ENCODE measurements around the gene TMEM247. TPM values are rescaled to one million over a fixed set of nuclear protein-coding genes. Genes with fewer than 3 reads are reported as not detected.
"Not testable (repeated sequence)": the region's sequence is repeated elsewhere in the genome, so short reads cannot be mapped to it uniquely, and the experiment has no call there.

The TMEM247 gene
- total RNA-seq, 1 donor from 2014 or later: not detected

DNA sequence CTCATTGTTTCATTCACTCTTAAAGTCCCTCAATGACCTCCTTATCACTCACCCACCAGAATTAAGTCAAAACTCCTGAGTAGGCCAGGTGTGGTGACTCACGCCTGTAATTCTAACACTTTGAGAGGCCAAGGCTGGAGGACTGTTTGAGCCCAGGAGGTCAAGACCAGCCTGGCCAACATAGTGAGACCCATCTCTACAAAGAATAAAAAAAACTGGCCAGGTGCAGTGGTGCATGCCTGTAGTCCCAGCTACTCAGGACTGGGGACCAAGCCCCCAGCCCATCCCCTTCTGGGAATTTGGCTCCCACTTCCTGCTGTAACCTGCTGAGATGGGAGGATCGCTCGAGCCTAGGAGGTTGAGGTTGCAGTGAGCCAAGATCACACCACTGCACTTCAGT, 28.9 kb downstream of the TMEM247 start:
- ATAC-seq: no peak
- no peak for DNase-seq (ENCODE audit: low spot score)

DNA sequence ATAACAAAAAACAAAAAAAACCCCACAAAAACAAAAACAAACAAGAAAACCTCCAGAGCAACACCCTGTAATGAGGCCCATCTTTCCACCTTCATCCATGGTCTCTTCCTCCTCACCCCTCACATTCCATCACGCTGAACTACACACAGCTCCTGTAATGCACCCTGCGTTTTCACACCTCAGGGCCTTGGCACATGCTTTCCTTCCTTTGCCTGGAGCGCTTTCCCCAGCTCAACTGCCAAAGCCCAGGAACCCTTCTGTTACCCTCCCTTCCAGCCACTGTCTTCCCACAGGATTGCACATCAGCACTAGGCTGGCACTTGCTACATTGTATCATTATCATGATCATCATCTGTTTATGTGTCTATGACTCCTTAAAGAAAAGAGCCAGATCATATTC, 29.4 kb downstream of the TMEM247 start:
- no peak for DNase-seq (ENCODE audit: low spot score)
- no peak for ATAC-seq

DNA sequence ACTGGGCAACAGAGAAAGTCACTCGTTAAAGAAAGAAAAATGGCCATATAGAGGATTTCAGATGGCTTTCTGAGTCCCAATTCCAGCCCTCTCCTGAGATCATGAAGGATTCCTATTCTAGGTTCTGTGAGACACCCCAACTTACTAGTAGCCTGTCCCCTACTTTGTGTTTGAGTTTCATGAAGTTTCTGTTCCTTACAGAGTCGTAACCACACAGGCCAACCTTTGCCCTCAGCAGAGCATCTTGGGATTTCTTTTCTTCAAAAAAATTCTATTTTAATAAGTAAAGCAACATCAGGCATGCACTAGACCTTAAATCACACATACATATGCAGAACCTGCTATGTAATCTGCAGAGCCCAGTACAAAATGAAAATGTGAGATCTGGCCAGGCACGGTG, 30.4 kb downstream of the TMEM247 start:
- DNase-seq (ENCODE audit: low spot score): no peak
- ATAC-seq: no peak

DNA sequence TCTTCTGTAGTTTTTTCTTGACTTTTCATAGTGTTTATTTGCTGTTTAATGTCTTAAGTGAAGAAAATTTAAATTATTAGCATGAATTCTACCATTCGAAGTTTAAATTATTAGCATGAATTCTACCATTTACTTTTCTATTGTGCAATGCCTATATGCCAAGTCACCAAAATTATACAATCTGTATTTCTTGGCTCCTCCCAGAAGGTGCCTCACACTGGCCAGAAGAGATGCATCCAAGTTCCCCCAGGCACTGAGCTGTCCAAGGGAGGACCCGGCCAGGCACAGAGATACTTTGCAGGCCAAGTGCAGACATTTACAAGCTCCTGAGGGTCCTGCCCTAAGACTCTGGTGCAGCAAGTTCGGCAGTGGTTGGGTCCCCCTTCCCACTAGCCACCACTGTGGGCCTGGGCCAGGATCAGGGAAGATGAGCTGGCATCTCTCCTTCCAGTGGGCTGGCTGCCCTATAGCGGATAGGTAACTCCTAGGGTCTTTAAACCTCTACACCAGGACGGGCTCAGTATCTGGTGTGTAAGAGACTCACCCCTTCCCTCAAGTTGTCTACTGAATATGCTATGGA, 31.3 kb downstream of the TMEM247 start:
- ATAC-seq (no peak), DNase-seq (ENCODE audit: low spot score) (no peak)

DNA sequence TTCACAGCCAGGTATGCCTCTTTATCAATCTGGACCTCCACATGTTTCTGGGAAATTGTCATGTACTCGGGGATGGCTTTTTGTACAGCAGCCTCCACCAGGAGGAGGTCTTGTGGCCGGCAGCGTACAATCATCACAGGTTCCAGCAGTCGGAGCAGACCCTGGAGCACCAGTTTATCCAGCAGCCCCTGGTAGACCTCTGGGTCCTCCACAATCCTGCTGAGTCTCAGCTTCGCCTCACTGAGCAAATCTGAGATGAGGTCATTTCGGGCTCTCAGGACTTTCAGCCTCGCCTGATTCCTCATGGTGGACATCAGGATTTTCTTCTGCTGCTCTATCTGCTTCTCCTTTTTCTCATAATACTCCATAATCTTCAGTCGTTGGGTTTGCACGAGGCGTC, 32.8 kb downstream of the TMEM247 start:
- no peak for ATAC-seq
- DNase-seq (ENCODE audit: low spot score): no peak

DNA sequence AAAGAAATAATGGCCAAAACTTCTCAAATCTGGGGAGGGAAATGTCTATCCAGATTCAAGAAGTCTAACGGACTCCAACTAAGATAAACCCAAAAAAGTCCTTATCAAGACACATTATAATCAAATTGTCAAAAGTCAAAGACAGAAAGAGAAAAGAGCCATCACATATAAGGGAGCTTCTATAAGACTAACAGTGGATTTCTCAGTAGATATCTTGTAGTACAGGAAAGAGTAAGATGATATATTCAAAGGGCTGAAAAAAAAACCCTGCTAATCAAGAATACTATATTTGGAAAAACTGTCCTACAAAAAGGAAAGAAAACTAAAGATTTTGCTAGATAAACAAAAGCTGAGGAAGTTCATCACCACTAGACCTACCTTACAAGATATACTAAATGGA, 35.4 kb downstream of the TMEM247 start:
- ATAC-seq: no peak

DNA sequence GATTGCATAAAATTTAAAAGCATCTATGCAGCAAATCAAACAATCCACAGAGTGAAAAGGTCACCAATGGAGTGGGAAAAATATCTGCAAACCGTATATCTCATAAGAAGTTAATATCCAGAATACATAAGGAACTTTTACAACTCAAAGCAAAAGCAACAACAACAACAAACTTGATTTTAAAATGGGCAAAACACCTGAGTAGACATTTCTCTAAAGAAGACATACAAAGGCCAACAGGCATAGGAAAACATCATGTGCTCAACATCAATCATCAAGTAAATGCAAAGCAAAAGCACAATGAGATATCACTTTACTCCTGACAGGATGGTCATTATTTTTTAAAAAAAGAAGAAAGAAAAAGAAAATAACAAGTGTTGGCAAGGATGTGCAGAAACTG, 38.1 kb downstream of the TMEM247 start:
- DNase-seq (ENCODE audit: low spot score) (no peak), ATAC-seq (no peak)

More for the DNA sequence above, 35.4 kb downstream of the TMEM247 start:
- DNase-seq (ENCODE audit: low spot score): no peak

DNA sequence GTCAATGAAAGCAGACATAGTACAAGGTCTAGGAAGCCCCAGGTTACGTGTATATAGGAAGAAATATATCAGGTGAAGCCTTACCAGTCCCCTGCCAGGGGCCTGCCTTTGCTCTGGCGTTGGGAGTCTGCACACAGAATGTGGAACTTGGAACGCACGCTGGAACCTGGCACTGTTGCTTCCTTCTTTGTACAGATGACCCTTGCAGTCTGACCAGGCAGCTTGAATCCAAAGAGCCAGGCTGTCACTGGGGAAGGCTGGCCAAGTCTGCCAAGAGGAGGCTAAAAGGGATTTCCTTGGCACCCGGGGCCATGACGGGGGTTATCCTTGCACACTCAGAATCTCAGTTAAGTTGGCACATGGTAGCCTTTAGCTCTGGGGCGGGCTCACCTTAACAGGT, 39.5 kb downstream of the TMEM247 start:
- ATAC-seq (peak; percentile 100), DNase-seq (ENCODE audit: low spot score) (peak; percentile 78)

DNA sequence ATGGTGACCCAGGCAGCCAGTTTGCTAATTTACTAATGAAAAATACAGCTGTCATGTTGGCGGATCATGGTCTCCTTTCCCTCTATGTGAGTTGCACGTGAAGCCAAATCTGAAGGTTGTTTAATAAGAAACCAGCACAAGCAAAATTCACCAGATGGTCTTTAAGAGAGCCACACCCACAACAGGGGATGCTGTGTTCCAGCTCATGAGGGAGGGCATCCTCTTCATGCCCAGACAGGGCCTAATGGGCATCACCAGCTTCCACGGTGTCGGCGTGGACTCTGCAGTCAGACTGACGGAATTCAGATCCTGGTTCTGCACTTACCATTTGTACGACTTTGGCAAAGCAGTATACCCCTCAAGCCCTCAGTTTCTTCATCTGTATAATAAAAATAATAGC, 39.9 kb downstream of the TMEM247 start:
- DNase-seq (ENCODE audit: low spot score) (no peak), ATAC-seq (no peak)

DNA sequence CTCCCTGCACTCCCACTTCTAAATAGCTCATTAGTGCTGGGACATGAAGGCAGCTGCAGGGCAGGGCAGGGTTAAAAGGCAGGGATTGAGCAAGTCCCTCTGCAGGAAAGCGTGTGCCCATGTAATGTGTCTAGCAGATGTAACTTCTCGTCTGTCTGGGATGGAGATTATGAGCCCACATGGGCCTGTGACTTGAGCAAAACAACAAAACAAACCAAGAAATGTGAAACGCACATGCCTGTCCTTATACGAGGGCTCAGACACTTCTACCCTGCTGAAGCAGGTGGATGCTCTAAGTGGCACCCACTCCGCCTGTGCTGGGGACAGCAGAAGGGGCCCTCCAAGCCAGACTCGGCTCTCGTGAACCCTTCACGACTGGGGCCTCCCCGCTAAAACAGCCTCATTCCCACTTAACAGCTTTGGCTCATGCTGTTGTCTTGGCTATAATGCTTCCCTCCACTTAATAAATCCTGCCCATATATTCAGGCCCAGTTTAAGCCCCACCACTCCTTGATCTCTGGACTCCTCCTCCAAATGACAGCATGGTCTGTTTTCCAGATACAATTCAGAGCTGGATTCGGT, 40.9 kb downstream of the TMEM247 start:
- no peak for ATAC-seq
- DNase-seq (ENCODE audit: low spot score): no peak

DNA sequence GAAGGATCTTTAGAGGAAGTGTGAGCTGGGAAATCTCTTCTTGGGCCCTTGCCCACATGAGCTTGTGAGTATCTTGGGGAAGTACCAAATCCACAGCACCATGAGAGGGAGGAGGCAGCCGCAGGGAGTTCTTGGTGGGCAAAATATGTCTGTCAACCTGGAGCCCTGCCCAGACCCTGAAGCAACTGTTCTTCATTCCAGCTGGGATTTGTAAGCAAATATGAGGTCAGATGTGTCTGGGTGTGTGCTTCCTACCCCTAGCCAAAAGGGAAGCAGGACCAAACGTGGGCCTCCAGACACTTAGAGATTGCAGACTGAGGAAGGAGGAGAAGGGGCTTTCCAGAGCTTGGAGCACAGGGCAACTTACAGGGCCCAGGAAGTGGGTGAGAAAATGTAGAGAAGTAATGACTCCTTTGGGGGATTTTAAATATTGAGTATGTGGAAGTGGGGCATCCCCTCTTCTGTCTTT, 41.9 kb downstream of the TMEM247 start:
- DNase-seq (ENCODE audit: low spot score): no peak
- ATAC-seq: peak; percentile 17

DNA sequence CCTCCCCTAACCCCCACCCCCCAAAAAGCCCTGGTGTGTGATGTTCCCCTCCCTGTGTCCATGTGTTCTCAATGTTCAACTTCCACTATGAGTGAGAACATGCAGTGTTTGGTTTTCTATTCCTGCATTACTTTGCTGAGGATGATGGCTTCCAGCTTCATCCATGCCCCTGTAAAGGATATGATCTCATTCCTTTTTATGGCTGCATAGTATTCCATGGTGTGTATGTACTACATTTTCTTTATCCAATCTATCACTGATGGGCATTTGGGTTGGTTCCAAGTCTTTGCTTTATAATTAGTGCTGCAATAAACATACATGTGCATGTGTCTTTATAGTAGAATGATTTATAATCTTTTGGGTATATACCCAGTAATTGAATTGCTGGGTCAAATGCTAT, 43.0 kb downstream of the TMEM247 start:
- ATAC-seq; DNase-seq (ENCODE audit: low spot score): not testable (repeated sequence)

DNA sequence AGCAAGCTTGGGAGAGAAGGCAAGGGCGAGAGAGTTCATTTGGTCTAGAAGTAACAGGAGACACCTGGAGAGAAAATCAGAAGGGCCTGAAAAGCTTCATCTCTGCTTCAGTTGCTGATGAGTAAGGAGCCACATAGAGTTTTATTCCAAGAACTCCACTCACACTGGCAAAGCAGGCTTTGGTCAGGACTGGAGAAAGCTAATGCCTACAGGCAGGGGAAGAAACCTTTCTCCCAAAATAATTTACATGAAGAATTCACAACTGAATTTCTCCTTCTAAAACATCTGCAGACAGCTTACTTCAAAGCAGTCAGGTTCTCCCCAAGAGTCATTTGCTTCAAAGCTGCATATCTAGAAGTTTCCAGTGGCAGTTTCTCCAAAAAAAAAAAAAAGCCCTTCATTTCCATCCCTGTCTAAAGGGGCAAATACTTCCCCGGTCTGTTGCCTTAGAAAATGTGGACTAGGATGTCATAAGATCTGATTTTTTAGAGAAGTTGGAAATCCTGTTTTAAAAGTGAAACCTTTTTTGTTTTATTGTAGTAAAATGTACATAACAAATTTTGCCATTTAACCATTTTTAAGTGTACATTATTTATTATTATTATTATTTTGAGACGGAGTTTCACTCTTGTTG, 46.3 kb downstream of the TMEM247 start:
- ATAC-seq (no peak), DNase-seq (ENCODE audit: low spot score) (no peak)

DNA sequence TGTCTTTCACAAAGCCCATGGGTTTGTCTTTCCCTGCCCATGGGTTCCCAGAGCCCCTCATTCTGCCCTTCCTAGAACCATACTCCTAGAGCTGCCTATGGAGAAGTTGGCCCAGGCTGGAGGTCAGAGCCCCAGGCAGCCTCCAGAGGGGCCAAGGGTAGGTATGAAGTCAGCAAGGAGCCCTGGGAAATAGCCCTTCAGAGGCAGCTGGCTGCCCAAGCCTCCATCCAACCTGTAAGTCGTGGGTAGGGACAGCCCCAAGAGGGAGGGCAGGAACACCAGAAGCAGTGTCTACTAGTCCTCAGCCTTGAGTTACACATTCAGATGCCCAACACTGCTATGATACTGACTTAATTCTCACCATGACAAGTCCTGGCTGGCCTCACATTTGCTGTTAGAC, 49.5 kb downstream of the TMEM247 start:
- ATAC-seq (no peak), DNase-seq (ENCODE audit: low spot score) (no peak)

DNA sequence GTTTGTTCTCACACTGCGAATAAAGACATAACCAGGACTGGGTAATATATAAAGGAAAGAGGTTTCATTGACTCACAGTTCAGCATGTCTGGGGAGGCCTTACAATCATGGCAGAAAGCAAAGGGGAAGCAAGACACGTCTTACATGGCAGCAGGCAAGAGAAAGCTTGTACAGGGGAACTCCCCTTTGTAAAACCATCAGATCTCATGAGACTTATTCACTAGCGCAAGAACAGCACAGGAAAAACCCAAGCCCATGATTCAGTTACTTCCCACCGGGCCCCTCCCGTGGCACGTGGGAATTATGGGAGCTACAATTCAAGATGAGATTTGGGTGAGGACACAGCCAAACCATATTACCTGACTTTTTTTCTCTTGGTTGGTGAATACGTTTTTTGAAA, 51.3 kb downstream of the TMEM247 start:
- ATAC-seq (no peak), DNase-seq (ENCODE audit: low spot score) (no peak)

DNA sequence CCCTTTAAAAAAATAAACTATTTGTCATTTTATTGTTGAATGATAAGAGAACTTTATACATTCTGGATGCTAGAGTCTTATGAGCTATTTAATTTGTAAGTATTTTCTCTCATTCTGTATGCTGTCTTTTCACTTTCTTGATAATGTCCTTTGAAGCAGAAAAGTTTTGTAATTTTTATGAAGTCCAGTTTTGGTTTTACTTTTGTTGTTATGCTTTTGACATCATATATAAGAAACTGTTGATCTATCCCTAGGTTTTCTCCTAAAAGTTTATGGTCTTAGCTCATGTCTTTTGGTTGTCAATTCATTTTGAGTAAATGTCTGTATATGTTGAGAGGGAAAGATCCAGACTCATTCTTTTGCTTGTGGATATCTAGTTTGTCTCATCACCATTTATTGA, 52.5 kb downstream of the TMEM247 start:
- DNase-seq (ENCODE audit: low spot score) (no peak), ATAC-seq (no peak)

Other genes starting within 250 kb of the TMEM247 start
- 127 TPM for gene EPAS1, start 182.2 kb upstream of the TMEM247 start, total RNA-seq
- 14.0 TPM for gene RHOQ, start 62.9 kb downstream of the TMEM247 start, total RNA-seq
- gene ATP6V1E2, start 63.0 kb downstream of the TMEM247 start, total RNA-seq: 3.4 TPM
- gene PIGF, start 137.5 kb downstream of the TMEM247 start, total RNA-seq: 7.6 TPM
- gene CRIPT, start 137.7 kb downstream of the TMEM247 start, total RNA-seq: 5.4 TPM
- gene SOCS5, start 219.7 kb downstream of the TMEM247 start, total RNA-seq: 5.5 TPM